ENCODE measurements around the gene NDST1.

- TF ChIP-seq CTCF (IDR thresholded peaks at IDR 0.05; ENCODE audit: insufficient read depth, low read length, poor library complexity, severe bottlenecking) = no peak
- no peak for TF ChIP-seq EZH2phosphoT487 (conservative IDR thresholded peaks at IDR 0.05; ENCODE audit: low read length)
Observed at GRCh38 chr5:150604894-150605440, 97.0 kb downstream of the NDST1 start.
